ENCODE data around the gene N4BP2L1.

N4BP2L1 gene

DNA sequence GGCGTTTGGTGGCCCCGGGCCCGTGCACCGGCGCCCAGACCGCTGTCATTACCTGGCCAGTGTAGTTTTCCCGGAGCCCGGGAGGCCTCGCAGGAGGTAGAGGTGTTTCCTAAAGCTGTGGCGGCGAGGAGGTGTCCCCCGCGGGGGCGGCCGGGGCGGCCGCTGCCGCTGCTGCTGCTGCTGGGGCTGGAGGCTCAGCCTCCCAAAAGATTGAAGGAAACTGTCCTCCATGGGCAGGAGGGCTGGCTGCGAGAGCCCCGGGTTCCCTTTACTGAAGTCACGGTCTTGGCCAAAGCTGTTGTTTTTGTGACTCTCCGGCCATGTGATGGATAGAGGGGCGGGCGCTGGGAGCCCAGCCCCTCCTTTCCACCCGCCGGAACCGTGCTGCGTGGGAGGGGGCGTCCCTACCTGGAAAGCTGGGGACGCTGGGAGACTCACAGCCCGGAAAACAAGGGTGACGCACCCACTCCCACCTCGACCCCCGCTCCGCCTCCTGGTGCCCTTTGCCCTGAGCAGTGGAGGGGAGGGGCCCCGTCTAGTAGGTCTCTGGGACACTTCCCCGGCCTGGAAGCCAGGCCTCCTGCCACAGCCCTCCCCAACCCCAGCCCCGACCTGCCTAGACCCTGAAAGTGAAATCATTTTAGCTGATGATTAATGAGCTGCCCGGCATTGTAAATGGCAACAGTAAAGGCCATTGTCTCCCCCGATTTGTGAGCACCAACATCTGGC, at the start of gene N4BP2L1:
TSS of gene N4BP2L1 (minus strand) at position 279 of the 729 bp plus-strand sequence. CDS start at position 231, 48 bp downstream.
- DNase-seq (ENCODE audit: low read depth): peak; percentile 63

DNA sequence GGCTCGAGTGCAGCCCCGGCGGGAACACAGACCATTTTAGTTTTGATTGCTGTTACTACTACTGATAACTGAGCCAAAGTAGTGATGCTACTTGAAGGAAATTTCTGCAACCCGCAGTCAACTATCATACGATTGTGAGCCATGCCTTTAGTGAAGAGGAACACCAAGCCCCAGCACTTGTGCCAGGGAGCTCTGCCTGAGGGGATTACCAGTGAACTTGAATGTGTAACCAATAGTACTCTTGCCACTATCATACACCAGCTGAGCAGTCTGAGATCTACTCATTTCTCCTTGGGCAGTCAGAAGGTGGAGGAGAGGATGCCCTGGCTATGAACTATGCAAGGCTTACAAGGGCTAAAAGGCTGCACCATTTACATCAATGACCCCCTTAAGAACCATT, 49.0 kb upstream of the N4BP2L1 start:
- DNase-seq (ENCODE audit: low read depth): no peak

GRCh38 chr13:32476021-32476731, 48.2 kb upstream of the N4BP2L1 start:
- DNase-seq (ENCODE audit: low read depth): no peak

DNA sequence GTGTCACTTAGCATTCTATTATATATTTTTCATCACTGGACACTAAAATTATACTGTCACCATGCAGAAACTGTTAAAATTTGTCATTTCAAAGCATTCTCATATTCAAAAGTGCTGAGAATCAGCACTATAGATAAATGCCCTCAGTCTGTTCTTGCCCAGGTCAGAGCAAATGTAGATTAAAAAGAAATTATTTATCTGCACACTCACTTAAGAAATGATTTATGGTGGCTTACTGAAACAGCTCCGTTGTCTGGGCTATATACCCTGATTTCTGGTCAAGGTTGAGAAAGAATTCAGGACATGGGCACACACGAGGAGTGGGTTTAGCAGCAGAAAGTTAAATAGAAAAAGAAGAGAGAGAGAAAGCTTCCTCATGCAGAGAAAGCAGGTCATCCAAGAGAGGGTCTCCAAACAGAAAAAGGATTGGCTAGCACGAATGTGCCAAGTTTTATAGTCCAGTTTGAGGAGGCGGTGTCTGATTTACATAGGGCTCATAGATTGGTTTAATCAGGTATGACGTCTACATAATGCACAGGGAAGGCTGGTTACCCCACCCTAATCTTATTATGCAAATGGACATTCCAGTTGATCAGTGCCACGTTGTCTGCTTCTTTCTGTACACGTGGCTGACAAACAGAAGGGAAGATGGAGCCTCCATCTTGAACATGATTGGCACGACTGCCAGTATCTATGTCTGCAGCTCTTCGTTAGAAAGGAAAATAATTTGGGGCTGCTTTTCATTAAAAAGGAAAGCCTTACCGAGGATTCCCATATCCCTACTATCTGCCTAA, 47.3 kb upstream of the N4BP2L1 start:
- no peak for DNase-seq (ENCODE audit: low read depth)

- no peak for DNase-seq (ENCODE audit: low read depth)
Observed at GRCh38 chr13:32473650-32474049, 45.7 kb upstream of the N4BP2L1 start.

DNA sequence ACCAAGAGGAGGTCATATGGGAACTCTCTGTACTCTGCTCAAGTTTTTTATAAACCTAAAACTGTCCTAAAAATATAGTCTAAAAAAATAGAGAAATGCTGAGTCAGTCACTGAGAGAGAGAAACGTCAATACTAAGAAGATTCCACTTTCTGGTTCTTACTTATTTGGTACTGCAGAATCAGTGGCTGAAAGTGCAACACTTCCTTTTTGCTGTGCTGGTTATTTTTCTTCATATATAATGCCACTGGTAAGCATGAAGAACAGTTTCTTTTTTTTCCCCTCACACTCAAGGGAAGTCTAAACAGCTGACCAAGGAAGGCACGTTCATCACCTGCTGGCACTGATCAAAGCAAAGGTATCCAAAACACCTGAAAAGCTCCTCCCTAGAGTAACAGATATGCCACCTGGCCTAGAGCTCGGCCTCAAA, 44.3 kb upstream of the N4BP2L1 start:
- DNase-seq (ENCODE audit: low read depth): no peak

DNA sequence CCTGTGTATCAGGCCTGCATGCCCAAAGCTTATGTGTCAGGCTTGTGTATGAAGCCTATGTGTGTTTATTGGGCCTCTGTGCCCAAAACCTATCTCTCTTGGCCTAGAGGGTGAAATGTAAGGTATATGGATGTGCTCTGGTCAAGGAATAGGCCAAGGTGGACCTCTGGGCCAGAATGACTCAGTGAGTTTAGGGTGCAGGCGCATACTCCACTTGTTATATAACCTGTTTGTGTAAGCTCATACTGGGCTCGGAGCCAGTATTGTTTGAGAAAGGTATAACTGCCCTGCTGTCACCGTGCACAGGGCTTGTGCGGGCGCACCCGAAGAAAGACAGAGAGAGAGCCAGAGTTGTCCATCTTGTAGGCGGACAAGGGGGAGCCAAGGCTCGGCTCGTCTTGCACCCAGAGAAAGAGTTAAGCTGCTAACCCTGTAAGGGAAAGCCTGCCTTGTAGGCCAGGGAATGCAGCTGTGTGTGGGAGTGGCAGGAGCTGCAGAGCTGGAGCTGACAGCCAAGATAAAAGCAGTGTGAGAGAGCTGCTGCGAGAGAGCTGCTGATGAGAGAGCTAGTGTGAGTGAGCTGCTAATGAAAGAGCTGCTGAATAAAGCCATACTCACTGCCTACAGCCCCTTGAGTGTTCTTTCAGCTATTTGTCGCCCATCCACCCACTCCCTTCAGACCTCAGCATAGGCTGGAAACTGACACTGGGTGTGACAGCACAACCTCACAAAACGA, 43.4 kb upstream of the N4BP2L1 start:
- no peak for DNase-seq (ENCODE audit: low read depth)

GRCh38 chr13:32468502-32469142, 40.7 kb upstream of the N4BP2L1 start:
- no peak for DNase-seq (ENCODE audit: low read depth)

DNA sequence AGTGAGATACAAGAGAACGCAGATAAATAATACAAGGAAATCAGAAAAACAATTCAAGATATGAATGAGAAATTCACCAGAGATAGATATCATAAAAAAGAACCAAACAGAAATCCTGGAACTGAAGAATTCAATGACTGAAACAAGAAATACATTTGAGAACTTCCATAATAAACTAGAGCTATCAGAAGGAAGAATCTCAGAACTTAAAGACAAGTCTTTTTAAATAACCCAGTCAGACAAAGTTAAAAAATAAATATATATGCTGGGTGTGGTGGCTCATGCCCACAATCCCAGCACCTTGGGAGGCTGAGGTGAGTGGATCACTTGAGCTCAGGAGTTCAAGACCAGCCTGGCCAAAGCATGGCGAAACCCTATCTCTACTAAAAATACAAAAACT, 28.7 kb upstream of the N4BP2L1 start:
- DNase-seq (ENCODE audit: low read depth): no peak

DNA sequence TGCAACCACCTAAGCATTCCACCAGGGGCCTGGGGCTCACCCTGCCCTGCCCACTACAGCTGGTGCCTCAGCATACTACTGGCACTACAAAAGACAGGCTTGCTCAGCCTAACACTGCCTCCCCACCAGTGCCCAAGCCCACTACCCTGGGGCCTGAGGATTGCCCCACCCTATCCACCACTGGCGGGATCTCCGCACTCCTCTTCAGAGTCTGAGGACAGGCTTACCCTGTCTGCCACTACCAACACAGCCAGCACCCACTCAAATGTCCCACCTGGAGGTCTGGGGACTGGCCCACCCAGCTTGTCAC, 27.6 kb upstream of the N4BP2L1 start:
- no peak for DNase-seq (ENCODE audit: low read depth)

DNA sequence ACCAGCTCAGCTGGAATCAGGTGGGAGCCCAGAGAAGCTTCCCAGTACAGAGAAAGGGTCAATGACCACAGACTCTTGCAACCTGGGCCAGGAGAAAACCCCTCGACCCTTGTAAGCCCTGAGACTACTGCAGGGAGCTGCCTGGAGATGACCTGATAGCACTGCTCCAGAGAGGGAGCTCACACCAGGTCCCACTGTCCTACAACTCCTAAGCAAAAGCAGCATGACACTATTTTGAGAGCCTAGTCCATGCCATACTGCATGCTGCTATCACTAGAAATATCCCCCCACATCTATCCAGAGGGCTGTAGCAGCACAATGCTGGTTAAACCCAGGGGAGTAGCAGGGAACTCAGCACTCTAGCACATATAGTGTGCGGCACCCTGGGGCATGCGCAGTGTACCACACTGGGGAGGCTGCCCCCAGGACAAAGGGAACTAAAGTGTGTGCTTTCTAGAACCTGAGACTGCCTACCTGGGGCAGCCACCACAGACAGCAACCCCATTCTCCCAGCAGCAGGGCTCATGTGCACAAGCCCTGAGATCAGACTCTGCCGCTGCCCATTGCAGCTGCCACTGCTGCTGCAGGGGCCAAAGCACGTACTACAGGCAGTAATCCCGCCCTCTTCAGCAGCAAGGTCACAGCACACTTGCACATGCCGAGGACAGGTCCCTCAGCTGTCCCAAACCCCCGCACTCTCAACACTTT, 27.1 kb upstream of the N4BP2L1 start:
- DNase-seq (ENCODE audit: low read depth): no peak

- DNase-seq (ENCODE audit: low read depth): no peak
Observed at GRCh38 chr13:32453981-32454380, 26.1 kb upstream of the N4BP2L1 start.

DNA sequence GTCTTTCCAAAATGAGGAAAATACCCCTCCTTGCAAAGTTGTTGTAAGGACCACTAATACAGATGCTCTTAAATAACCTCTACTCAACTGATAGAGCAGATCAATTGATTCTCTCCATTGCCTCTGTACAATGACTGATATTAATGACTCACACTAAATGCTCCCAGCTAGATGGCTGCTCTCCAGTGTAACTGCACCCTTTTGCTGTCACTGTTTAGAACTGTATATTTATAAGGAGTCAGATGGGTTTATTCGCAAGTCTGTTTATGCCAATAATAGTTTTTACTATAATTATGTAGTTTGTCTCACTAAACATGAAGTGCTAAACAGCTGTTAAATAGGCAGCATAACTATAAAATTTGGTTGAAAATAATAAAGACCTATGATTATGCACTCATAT, 21.0 kb upstream of the N4BP2L1 start:
- DNase-seq (ENCODE audit: low read depth): no peak

DNA sequence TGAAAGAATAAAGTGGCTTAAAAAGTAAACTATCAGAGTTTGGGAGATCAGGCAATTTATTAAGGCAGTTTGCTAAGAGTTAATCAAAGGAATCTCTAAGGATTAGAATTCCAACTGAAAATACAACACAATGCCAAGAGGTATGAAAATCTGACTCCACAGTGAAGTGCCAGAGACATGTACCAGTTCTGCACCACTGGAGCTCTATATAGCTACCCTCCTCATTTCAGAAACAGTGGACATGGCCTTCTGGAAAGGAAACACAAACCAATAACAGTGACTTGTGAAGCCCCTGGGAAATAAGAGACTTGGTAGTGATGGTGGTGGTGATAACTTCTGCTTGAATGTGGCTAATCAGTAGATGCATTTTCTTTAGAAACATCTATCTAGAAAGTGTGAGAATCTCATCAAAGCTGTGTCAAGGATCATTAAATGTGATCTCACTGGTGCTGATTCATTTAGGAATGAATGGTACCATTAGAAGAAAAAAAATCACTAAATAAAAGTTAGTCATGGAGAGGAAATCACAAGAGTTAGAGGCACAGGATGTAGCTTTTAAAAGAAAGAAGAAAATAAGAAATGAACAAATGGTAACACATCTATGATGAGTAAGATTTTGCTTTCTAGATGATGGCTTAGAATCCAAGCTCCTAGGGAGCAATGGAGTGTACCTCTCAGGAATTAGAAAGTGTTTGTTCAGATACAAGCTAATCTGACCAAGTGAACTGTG, 20.1 kb upstream of the N4BP2L1 start:
- DNase-seq (ENCODE audit: low read depth): no peak

DNA sequence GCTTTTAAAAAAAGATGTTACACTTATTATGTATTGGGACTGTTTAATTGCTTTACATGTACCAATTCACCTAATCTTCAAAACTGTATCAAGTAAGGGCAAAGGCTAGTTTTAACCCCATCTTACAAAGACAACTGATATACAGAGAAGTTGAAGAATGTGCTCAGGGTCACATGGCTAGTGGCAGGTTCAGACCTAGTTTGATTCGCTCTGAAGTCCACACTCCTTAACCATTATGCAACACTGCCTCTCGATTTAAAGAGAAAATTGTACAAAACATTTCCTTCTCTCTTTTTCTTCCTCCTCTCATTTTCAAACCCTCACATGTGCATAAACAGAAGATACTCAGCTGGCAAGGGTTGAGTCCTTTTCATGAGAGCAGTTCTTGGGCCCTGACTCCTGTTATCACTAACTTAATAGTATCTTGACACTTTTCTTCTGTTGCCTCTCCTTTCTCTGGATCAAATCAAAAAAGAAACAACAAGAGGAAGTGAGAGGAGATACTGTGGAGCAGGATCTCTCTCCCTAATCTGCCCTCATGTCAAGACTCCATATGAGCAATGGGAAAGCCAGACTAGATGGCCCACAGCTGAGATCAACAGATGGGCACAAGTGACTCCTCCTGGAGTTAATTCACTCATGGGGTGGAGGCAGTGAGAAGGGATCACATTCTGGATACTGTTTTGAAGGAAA, 19.0 kb upstream of the N4BP2L1 start:
- DNase-seq (ENCODE audit: low read depth): no peak

DNA sequence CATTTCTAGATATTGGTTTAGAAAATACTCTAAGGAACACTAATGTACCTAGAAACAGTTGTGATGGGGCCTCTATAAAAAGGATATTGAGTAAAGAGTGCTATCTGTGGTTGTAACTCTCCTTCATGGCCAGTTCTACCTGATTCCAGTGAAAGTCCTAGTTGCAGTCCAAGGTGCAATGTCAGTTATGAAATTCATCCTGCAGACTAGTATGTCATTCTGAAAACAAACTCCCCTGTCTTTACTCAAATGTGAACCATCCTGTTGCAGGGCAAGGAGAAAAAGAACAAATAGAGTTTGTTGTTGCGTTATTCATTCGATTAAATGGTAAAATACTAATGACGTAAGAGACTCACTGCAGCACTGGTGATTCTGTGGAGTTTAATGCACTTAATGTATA, 18.3 kb upstream of the N4BP2L1 start:
- DNase-seq (ENCODE audit: low read depth): no peak

- DNase-seq (ENCODE audit: low read depth): no peak
Observed at GRCh38 chr13:32445461-32445860, 17.5 kb upstream of the N4BP2L1 start.

DNA sequence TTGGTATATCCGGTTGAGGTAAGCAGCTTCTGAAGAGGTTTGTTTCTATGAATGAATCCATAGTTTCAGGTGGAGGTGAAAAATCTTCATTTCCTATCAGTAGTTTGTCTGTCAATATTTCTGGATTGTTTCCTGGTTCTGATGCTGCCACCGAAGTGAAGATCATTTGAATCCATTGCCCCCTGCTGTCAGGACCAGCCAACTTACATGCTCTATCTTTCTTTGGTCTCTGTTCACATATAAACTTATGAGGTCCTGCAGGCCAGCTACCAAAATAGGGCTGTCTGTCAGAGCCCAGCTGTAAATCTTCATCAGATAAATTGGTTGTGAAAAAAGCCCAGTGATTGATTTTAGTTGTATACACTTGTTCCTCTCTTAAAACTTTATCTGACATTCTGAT, 15.2 kb upstream of the N4BP2L1 start:
- no peak for DNase-seq (ENCODE audit: low read depth)

- no peak for DNase-seq (ENCODE audit: low read depth)
Observed at GRCh38 chr13:32438871-32439270, 10.9 kb upstream of the N4BP2L1 start.

DNA sequence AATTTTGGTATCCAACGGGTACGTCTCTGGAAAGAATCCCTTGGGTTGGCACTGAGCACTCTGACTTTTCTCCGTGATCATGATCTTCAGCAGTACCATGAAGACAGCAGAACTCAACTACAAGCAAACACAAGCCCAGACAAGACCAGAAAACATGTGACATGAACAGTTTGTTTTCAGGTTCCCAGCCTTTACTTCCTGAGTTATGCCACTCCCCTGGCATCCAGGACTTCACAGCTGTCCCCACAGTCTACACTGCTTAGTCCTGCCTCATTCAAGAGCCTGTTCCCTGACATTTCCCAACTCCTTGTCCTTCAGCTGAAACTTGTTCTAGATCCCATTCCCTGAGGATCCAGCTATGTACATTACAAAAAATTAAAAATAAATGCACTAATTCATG, 4.9 kb upstream of the N4BP2L1 start:
- DNase-seq (ENCODE audit: low read depth): no peak

Data from stimulated activated CD8-positive, alpha-beta memory T cell treated with anti-CD3 and anti-CD28 coated beads, Interleukin-7, amount 100 ng/mL, for 24 hours (primary cell).